WERI-Rb-1 (cell line): ENCODE results near the gene TNFAIP8.

ENCODE experiments used
- DNase-seq: peaks from one replicate; pipeline ENCODE4 v3.0.0-alpha.2; 2020
- H3K27ac ChIP-seq: fragments of 250-450 bp; sonication (Bioruptor Pico); 2 replicates; pipeline ENCODE4 v1.5.1; 2020; ENCODE audit warnings: mild to moderate bottlenecking, moderate library complexity
- H3K27me3 ChIP-seq: fragments of 250-450 bp; sonication (Bioruptor Pico); 2 replicates; pipeline ENCODE4 v1.5.1; 2021; ENCODE audit warnings: mild to moderate bottlenecking, low read depth, moderate library complexity; ENCODE audit not compliant: insufficient read depth, severe bottlenecking
- H3K36me3 ChIP-seq: fragments of 250-450 bp; sonication (Bioruptor Pico); 2 replicates; pipeline ENCODE4 v1.5.1; 2020; ENCODE audit warnings: mild to moderate bottlenecking, moderate library complexity
- H3K4me3 ChIP-seq: 2 replicates; pipeline ENCODE4 v1.5.1; 2011; ENCODE audit warnings: low read depth, mild to moderate bottlenecking, control low read depth, low read length
- H3K9me3 ChIP-seq: fragments of 250-450 bp; sonication (Bioruptor Pico); 2 replicates; pipeline ENCODE4 v1.5.1; 2021; ENCODE audit warnings: mild to moderate bottlenecking, moderate library complexity; ENCODE audit not compliant: severe bottlenecking
- CTCF ChIP-seq: IDR thresholded peaks from 2 replicates; pipeline ENCODE4 v1.5.1; 2011; ENCODE audit warnings: low read depth, mild to moderate bottlenecking, control low read depth, inconsistent platforms, low read length

TNFAIP8 gene

GRCh38 chr5:119355685-119356611 lies at the start of gene TNFAIP8:
TNFAIP8 (plus strand) TSS chr5:119356019; CDS start chr5:119356091, 72 bp downstream.
- no peak for TF ChIP-seq CTCF
- Histone ChIP-seq H3K36me3 (0 out of 2 replicates have a peak, but pooled peaks cover 4% of the 10 kb centered on the region), H3K4me3 (no peak within 1 kb of the TSS), H3K9me3 (no peaks in the 10 kb centered on the region), H3K27ac (no peak within 1 kb of the TSS), H3K27me3 (no peaks in the 10 kb centered on the region)
- no peak for DNase-seq

- no peak for DNase-seq
- no peak overlapping the region for H3K4me3 ChIP-seq
- H3K9me3 ChIP-seq: no peaks in the 10 kb centered on the region
- H3K27ac ChIP-seq: no peak overlapping the region
- no peaks in the 10 kb centered on the region for H3K36me3 ChIP-seq
- TF ChIP-seq CTCF: no peak
- no peaks in the 10 kb centered on the region for H3K27me3 ChIP-seq
Measured at GRCh38 chr5:119307170-119307569, 48.6 kb upstream of the TNFAIP8 start.

GRCh38 chr5:119309326-119309725 lies 46.5 kb upstream of the TNFAIP8 start:
- no peak for TF ChIP-seq CTCF
- Histone ChIP-seq H3K27me3 (no peaks in the 10 kb centered on the region), H3K27ac (no peak overlapping the region), H3K9me3 (no peaks in the 10 kb centered on the region), H3K36me3 (no peaks in the 10 kb centered on the region), H3K4me3 (no peak overlapping the region)
- no peak for DNase-seq

GRCh38 chr5:119311688-119312087 lies 44.1 kb upstream of the TNFAIP8 start:
- Histone ChIP-seq H3K27ac (no peak overlapping the region), H3K9me3 (no peaks in the 10 kb centered on the region), H3K36me3 (no peaks in the 10 kb centered on the region), H3K27me3 (no peaks in the 10 kb centered on the region), H3K4me3 (no peak overlapping the region)
- no peak for TF ChIP-seq CTCF
- DNase-seq: no peak

- Histone ChIP-seq H3K27ac (no peak overlapping the region), H3K27me3 (no peaks in the 10 kb centered on the region), H3K36me3 (no peaks in the 10 kb centered on the region), H3K9me3 (no peaks in the 10 kb centered on the region), H3K4me3 (no peak overlapping the region)
- no peak for DNase-seq
- TF ChIP-seq CTCF: no peak
Measured at GRCh38 chr5:119312403-119312802, 43.4 kb upstream of the TNFAIP8 start.
